Inflammatory macrophage treated with lipopolysaccharide for 4 hours (primary cell): Measurements from ENCODE around the gene NR1D2.
"Not testable (repeated sequence)": the region's sequence is repeated elsewhere in the genome, so short reads cannot be mapped to it uniquely, and the experiment has no call there.

Experiments
- DNase-seq: peaks from one replicate; pipeline ENCODE4 v3.0.0-alpha.2; 2020

The NR1D2 gene

GRCh38 chr3:23944861-23945662 lies at the start of gene NR1D2:
Gene NR1D2 (plus strand): TSS chr3:23945286. CDS start chr3:23945579, 293 bp downstream.
- DNase-seq, result peak; percentile 81

- no peak for DNase-seq
Observed at GRCh38 chr3:23900744-23901143, 44.3 kb upstream of the NR1D2 start.

GRCh38 chr3:23904545-23904944 lies 40.5 kb upstream of the NR1D2 start:
- no peak for DNase-seq

- no peak for DNase-seq
Observed at GRCh38 chr3:23909341-23909740, 35.7 kb upstream of the NR1D2 start.

- DNase-seq, result no peak
Observed at GRCh38 chr3:23911397-23911796, 33.7 kb upstream of the NR1D2 start.

GRCh38 chr3:23912335-23912734 lies 32.8 kb upstream of the NR1D2 start:
- not testable (repeated sequence) for DNase-seq

GRCh38 chr3:23913182-23913581 lies 31.9 kb upstream of the NR1D2 start:
- DNase-seq, result no peak

GRCh38 chr3:23913873-23914743 lies 31.0 kb upstream of the NR1D2 start:
- DNase-seq, result peak; percentile 40

GRCh38 chr3:23915537-23916108 lies 29.5 kb upstream of the NR1D2 start:
- peak; percentile 28 for DNase-seq

- DNase-seq, result no peak
Observed at GRCh38 chr3:23916152-23916885, 28.8 kb upstream of the NR1D2 start.

- DNase-seq, result peak; percentile 98
Observed at GRCh38 chr3:23916886-23917678, 28.0 kb upstream of the NR1D2 start, which contains the start of the genes NKIRAS1 and RPL15. Gene NKIRAS1 (minus strand): TSS chr3:23916990. CDS start chr3:23910904, 6,086 bp downstream. Gene RPL15 (plus strand): TSS chr3:23917132. CDS start chr3:23917860, 728 bp downstream.

GRCh38 chr3:23917679-23918303 lies 27.3 kb upstream of the NR1D2 start:
- DNase-seq, result peak; percentile 83

- not testable (repeated sequence) for DNase-seq
Observed at GRCh38 chr3:23918331-23918730, 26.8 kb upstream of the NR1D2 start.

- no peak for DNase-seq
Observed at GRCh38 chr3:23919628-23920027, 25.5 kb upstream of the NR1D2 start.

- DNase-seq, result no peak
Observed at GRCh38 chr3:23920151-23920655, 24.9 kb upstream of the NR1D2 start.

GRCh38 chr3:23921052-23921511 lies 24.0 kb upstream of the NR1D2 start:
- DNase-seq, result no peak

GRCh38 chr3:23923786-23924185 lies 21.3 kb upstream of the NR1D2 start:
- DNase-seq, result no peak

GRCh38 chr3:23926246-23926645 lies 18.8 kb upstream of the NR1D2 start:
- DNase-seq, result no peak

- DNase-seq, result no peak
Observed at GRCh38 chr3:23926736-23927135, 18.4 kb upstream of the NR1D2 start.

- peak; percentile 41 for DNase-seq
Observed at GRCh38 chr3:23928524-23928923, 16.6 kb upstream of the NR1D2 start.

GRCh38 chr3:23931597-23931996 lies 13.5 kb upstream of the NR1D2 start:
- no peak for DNase-seq
